Fibroblast of peridontal ligament (primary cell): ENCODE data around the gene SLC4A7.
A peak's percentile ranks its signal among the peaks of the same experiment; 100 is the strongest.
"Not testable (repeated sequence)": the region's sequence is repeated elsewhere in the genome, so short reads cannot be mapped to it uniquely, and the experiment has no call there.

Source experiments
- DNase-seq: peaks from one replicate; pipeline ENCODE4 v3.0.0-alpha.2; 2010; ENCODE audit errors: extremely low read depth

The SLC4A7 gene

GRCh38 chr3:27360113-27361078, 123.8 kb downstream of the SLC4A7 start:
- no peak for DNase-seq

- no peak for DNase-seq
These were observed 125.8 kb downstream of the SLC4A7 start for GRCh38 chr3:27358372-27358771.

- peak; percentile 48 for DNase-seq
These were observed 126.4 kb downstream of the SLC4A7 start for GRCh38 chr3:27357665-27358258.

GRCh38 chr3:27356976-27357375, 127.2 kb downstream of the SLC4A7 start:
- DNase-seq: peak; percentile 40

- DNase-seq: peak; percentile 44
These were observed 129.5 kb downstream of the SLC4A7 start for GRCh38 chr3:27354588-27355203.

GRCh38 chr3:27354161-27354560, 130.0 kb downstream of the SLC4A7 start:
- DNase-seq: no peak

GRCh38 chr3:27353221-27353620, 131.0 kb downstream of the SLC4A7 start:
- peak; percentile 76 for DNase-seq

- DNase-seq: no peak
These were observed 132.1 kb downstream of the SLC4A7 start for GRCh38 chr3:27352047-27352446.

- no peak for DNase-seq
These were observed 134.4 kb downstream of the SLC4A7 start for GRCh38 chr3:27349832-27350231.

- DNase-seq: no peak
These were observed 138.0 kb downstream of the SLC4A7 start for GRCh38 chr3:27345959-27346865.

GRCh38 chr3:27345493-27345892, 138.7 kb downstream of the SLC4A7 start:
- DNase-seq: no peak

- DNase-seq: no peak
These were observed 139.1 kb downstream of the SLC4A7 start for GRCh38 chr3:27345045-27345444.

- no peak for DNase-seq
These were observed 140.0 kb downstream of the SLC4A7 start for GRCh38 chr3:27344192-27344591.

- DNase-seq: no peak
These were observed 141.9 kb downstream of the SLC4A7 start for GRCh38 chr3:27342267-27342666.

- DNase-seq: peak; percentile 43
These were observed 143.7 kb downstream of the SLC4A7 start for GRCh38 chr3:27340534-27340933.

GRCh38 chr3:27335571-27335970, 148.6 kb downstream of the SLC4A7 start:
- DNase-seq: no peak

GRCh38 chr3:27333843-27334242, 150.3 kb downstream of the SLC4A7 start:
- no peak for DNase-seq

GRCh38 chr3:27328982-27329762, 155.0 kb downstream of the SLC4A7 start:
- DNase-seq: not testable (repeated sequence)

- peak; percentile 97 for DNase-seq
These were observed 157.3 kb downstream of the SLC4A7 start for GRCh38 chr3:27326629-27327545.

GRCh38 chr3:27326202-27326601, 158.0 kb downstream of the SLC4A7 start:
- DNase-seq: peak; percentile 66
